GM12891 (cell line): ENCODE measurements around the gene SPIN1.

Experiments
- POLR2A ChIP-seq: IDR thresholded peaks from 2 replicates; pipeline ENCODE4 v1.6.1; 2011; ENCODE audit warnings: low read depth, low read length, control low read depth
- POLR2AphosphoS5 ChIP-seq: IDR thresholded peaks from 2 replicates; pipeline ENCODE4 v1.6.1; 2011; ENCODE audit warnings: low read depth, low read length, control low read depth
- POU2F2 ChIP-seq: IDR thresholded peaks from 2 replicates; pipeline ENCODE4 v1.6.1; 2011; ENCODE audit warnings: low read depth, mild to moderate bottlenecking, control low read depth, low read length, moderate library complexity
- SPI1 ChIP-seq: IDR thresholded peaks from 2 replicates; pipeline ENCODE4 v1.6.1; 2011; ENCODE audit warnings: low read depth, low read length, control low read depth
- TAF1 ChIP-seq: IDR thresholded peaks from 2 replicates; pipeline ENCODE4 v1.6.1; 2011; ENCODE audit warnings: low read depth, low read length, control low read depth

- no peak for TF ChIP-seq POLR2A
- TF ChIP-seq POLR2AphosphoS5 = no peak
- TF ChIP-seq TAF1 = no peak
- TF ChIP-seq SPI1 = no peak
- no peak for TF ChIP-seq POU2F2
Measured at GRCh38 chr9:88390371-88390990, 2.2 kb downstream of the SPIN1 start.
